Nasal cavity respiratory epithelium epithelial cell of viscerocranial mucosa (primary cell): Measurements from ENCODE around the gene TLX1. TPM values are rescaled to one million over a fixed set of nuclear protein-coding genes. Genes with fewer than 3 reads are reported as not detected.

Experiments
- total RNA-seq: library from RNA; depleted of rRNA; stranded (reverse); fragments of >200 nt; gene quantifications from 2 replicates; pipeline ENCODE4 v1.2.3, GENCODE V29; 2014

Gene TLX1
- not detected in 2 replicates for total RNA-seq

DNA sequence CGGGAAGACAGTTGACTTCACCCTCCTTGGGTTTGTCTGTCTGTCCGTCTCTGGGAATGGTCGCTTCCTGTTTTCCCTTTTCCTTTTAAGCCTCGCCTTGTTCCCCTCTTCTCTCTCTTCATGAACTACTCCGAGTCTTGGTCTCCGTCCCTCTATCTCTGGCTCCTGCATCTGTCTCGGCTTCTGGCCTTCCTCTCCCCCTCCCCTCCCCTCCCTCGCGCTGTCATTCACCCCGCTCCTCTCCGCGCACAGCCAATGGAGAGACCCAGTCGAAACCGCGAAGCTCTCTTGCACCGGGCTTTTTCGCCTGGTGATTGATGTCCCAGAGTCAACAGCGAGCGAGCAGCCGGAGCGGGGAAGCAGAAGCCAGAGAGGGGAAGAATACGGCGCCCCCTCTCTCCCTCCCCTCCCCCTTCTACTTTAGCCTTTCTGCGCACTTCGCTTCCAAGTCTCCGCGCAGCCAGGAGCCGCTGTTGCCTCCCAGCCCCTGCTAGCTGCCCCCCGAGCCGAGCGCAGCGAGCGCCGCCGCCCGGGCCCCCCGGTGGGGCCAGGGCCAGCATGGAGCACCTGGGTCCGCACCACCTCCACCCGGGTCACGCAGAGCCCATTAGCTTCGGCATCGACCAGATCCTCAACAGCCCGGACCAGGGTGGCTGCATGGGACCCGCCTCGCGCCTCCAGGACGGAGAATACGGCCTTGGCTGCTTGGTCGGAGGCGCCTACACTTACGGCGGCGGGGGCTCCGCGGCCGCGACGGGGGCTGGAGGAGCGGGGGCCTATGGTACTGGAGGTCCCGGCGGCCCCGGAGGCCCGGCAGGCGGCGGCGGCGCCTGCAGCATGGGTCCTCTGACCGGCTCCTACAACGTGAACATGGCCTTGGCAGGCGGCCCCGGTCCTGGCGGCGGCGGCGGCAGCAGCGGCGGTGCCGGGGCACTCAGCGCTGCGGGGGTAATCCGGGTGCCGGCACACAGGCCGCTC is at the start of gene TLX1:
Gene TLX1, plus strand, starts transcription at position 317 of the 978 bp plus-strand sequence. Its CDS starts 242 bp downstream, at position 559.

Other genes starting within 250 kb of the TLX1 start
- 16.4 and 35.6 TPM in 2 replicates for gene SLF2, start 218.3 kb upstream of the TLX1 start, total RNA-seq
- under 0.01 and 0.78 TPM in 2 replicates for gene SEMA4G, start 161.8 kb upstream of the TLX1 start, total RNA-seq
- 35.7 and 52.6 TPM in 2 replicates for gene MRPL43, start 143.8 kb upstream of the TLX1 start, total RNA-seq
- gene TWNK, start 143.8 kb upstream of the TLX1 start, total RNA-seq = 17.8 and 30.3 TPM in 2 replicates
- gene LZTS2, start 131.5 kb upstream of the TLX1 start, total RNA-seq = 35.5 and 75.5 TPM in 2 replicates
- 0.34 and 1.4 TPM in 2 replicates for gene PDZD7, start 100.2 kb upstream of the TLX1 start, total RNA-seq
- gene SFXN3, start 100.1 kb upstream of the TLX1 start, total RNA-seq = 8.9 and 32.2 TPM in 2 replicates
- 0.78 and 2.4 TPM in 2 replicates for gene KAZALD1, start 69.3 kb upstream of the TLX1 start, total RNA-seq
- gene LBX1, start 98.2 kb downstream of the TLX1 start, total RNA-seq = not detected in 2 replicates
- gene BTRC, start 222.9 kb downstream of the TLX1 start, total RNA-seq = 12.3 and 19.1 TPM in 2 replicates